ENCODE measurements around the gene TMEM59L.
"Not testable (repeated sequence)": the region's sequence is repeated elsewhere in the genome, so short reads cannot be mapped to it uniquely, and the experiment has no call there.

Gene TMEM59L

DNA sequence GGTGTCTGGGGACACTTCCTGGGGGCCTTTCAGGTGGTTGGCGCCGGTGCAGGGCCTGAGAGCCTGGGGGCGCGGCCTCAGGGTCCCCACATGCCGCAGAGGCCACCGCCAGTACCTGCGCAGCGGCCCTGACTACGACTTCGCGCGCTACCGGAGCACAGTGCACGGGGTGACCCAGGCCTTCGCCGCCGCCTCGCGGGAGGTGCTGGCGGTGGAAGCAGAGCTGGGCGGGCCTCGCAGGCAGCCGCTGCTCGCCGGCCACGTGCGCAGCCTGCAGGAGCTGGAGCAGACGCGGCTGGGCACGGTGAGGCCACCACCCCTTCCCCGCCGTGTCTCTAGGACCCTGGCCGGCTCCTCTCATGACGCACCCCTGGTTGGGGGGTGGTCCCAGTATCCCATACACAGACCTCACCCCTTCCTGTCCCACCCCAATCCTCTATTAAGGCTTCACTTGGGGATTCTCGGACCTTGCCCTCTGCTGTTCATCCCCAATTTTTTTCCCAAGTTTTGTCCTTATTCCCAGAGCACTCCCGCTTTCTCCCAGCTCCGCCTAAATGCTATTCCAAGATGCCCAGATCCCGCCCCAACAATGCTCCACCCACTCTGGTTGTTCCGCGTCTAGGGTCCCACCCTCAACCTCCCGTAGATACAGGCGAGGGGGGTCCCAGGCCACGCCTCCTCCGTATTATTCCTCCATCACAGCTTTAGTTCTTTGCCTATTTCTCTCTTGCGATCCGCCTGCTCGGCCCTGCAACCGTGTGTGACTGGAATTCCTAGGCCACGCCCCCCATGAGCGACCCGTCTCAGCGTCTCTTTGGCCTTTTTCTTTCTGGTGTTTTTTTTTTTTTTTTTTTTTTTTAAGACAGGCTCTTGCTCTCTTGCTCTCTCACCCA, 23.0 kb upstream of the TMEM59L start:
- TF ChIP-seq, protein P1, sequence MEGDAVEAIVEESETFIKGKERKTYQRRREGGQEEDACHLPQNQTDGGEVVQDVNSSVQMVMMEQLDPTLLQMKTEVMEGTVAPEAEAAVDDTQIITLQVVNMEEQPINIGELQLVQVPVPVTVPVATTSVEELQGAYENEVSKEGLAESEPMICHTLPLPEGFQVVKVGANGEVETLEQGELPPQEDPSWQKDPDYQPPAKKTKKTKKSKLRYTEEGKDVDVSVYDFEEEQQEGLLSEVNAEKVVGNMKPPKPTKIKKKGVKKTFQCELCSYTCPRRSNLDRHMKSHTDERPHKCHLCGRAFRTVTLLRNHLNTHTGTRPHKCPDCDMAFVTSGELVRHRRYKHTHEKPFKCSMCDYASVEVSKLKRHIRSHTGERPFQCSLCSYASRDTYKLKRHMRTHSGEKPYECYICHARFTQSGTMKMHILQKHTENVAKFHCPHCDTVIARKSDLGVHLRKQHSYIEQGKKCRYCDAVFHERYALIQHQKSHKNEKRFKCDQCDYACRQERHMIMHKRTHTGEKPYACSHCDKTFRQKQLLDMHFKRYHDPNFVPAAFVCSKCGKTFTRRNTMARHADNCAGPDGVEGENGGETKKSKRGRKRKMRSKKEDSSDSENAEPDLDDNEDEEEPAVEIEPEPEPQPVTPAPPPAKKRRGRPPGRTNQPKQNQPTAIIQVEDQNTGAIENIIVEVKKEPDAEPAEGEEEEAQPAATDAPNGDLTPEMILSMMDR (conservative IDR thresholded peaks at IDR 0.05; ENCODE audit: low read depth, low read length) = peak; percentile 19
- peak overlapping the region; percentile 78 for H3K4me3 ChIP-seq (ENCODE audit: low read depth, low read length)
- DNase-seq (ENCODE audit: low read depth) = peak; percentile 68

DNA sequence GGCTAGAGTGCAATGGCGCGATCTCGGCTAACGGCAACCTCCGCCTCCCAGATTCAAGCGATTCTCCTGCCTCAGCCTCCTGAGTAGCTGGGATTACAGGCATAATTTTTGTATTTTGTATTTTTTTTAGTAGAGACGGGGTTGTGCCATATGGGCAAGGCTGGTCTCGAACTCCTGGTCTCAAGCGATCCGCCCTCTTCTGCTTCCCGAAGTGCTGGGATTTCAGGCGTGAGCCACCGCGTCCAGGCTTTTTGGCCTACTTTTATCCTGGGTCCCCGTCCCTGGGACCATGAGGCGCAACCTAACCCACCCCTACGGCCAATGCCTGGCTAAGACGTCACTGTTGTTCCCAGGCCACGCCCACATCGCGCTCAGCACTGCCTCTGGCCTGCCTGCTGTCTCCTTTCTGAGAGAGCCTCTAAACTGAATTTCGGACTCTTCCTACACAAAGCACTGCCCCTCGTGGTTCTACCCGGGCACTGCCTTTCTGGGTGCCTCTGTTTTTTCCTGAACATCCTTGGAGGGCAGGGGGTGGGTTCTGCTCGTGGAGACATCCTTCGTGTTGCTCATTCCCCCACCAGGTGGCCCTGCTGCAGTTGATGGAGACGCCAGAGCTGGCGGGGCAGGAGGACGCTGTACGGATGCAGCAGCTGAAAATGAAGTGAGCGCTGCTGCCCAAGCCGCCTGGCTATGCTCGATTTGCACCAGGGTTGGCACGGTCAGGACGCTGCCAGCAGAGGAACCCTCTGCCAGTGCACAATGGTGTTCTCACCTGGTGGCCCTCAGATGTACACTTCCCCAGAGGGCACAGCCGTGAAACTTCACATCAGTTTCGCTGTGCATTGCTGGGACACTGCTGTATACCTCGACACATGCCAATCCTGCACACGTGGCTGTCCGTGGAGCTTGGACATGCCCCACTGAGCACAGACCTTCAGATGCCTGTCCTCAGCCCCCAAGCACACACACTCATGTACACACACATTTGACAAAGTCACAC, 22.1 kb upstream of the TMEM59L start:
- TF ChIP-seq, protein P1 (conservative IDR thresholded peaks at IDR 0.05; ENCODE audit: low read depth, low read length) = peak; percentile 64
- peak; percentile 87 for DNase-seq (ENCODE audit: low read depth)
- H3K4me3 ChIP-seq (ENCODE audit: low read depth, low read length) = peak overlapping the region; percentile 78

DNA sequence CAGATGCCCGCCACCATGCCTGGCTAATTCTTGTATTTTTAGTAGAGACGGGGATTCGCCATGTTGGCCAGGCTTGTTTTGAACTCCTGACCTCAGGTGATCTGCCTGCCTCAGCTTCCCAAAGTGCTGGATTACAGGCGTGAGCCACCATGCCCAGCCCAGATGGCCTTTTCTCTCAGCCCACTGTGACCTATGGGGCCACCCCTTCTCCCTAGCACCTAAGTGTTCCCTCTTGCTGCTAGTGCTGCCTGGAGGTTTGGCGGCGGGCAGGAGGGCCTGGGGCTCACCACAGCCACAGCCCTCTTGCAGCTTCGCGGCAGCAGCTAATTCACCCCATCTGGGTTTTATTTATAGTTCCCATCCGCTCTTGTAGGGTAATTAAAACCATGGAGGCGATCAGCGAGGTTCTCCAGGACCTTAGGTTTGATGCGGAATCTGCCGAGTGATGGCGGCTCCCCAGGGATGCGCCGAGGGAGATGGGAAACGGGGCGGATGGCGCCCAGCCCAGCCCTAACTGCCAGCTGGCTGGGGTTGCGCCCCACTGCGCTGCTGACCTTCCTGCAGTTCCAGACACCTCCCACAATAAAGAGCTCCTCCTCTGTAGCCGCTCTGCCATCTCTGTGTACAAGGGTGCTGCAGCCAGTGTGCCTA, 20.8 kb upstream of the TMEM59L start:
- H3K4me3 ChIP-seq (ENCODE audit: low read depth, low read length) = no peak overlapping the region
- DNase-seq (ENCODE audit: low read depth) = no peak
- TF ChIP-seq, protein P1 (conservative IDR thresholded peaks at IDR 0.05; ENCODE audit: low read depth, low read length) = no peak

DNA sequence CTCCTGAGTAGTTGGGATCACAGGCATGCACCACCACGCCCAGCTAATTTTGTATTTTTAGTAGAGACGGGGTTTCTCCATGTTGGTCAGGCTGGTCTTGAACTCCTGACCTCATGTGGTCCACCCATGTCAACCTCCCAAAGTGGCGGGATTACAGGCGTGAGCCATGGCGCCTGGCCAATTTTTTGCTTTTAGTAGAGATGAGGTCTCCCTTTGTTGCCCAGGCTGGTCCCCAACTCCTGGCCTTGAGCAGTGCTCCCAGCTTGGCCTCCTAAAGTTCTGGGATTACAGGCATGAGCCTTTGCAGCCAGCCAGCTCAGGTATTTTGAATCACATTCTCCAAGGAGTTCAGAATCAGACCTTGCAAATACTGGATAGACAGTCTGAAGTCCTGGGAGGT, 19.9 kb upstream of the TMEM59L start:
- DNase-seq (ENCODE audit: low read depth); H3K4me3 ChIP-seq (ENCODE audit: low read depth, low read length): not testable (repeated sequence)

DNA sequence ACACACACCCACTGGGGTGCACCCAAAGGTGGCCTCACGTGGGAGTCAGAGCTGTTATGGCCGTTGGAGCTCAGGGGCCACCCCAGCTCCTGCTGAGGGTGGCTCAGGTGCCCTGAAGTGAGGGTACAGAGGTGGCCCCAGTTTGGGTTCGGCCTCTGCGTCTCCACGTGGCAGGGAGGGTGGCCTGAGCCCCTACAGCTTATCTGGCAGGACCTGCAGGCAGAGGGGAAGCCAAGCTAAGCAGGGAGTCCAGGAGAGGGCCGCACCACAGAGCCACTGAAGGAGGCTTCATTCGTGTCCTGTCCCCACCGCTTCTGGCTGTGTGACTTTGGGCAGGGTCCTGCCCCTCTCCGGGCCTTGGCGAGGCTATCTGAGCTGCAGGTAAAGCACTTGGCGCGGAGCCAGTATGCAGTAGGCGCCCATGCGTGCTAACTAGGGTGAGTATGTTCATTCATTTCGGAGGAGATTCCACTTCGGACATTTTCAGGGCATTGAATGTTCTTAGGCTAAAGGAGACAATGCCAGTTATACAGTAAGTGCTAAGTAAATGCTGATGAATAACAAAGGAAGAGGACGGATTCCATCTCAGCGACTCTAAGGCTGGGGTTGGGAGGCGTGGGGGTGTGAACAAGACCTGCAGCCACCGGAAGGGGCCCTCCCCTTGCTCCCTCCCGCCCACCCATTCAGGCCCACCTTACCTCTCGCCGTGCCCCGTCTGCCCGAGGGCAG, 19.1 kb upstream of the TMEM59L start:
- no peak for DNase-seq (ENCODE audit: low read depth)
- no peak overlapping the region for H3K4me3 ChIP-seq (ENCODE audit: low read depth, low read length)
- TF ChIP-seq, protein P1 (conservative IDR thresholded peaks at IDR 0.05; ENCODE audit: low read depth, low read length) = no peak

DNA sequence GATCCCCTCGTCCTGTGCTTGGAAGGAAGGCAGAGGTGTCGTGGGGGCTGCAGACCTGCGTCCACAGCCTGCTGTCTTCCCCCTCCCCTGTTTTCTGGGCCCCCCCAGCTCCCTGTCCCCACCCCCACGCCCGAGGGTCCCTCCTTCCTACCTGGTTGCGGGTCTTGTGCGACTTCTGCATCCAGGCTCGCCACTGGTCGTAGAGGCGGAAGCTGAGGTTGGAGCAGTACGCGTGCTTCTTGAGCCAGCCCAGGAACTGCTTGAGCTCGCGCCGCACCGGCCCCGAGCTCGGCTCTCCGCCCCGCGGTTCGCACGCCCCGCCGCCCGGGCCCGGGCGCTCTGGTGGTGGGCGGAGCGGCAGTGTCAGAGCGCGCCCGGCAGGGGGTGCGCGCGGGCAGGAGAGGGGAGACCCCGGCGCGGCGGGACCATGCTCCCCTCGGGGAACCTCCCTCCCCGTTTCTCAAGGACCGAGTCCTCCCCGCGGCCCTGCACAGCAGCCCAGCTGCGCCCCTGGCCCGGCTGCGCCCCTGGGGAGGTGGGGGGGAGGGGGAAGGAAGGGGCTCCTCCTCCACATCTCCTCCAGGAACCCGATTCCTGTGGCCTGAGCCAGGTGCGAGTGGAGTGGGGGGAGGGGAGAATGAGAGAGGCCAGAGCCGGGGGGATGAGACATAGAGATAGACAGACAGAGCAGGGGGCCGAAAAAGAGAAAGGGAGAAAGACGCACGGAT, 18.4 kb upstream of the TMEM59L start:
- peak; percentile 85 for DNase-seq (ENCODE audit: low read depth)
- H3K4me3 ChIP-seq (ENCODE audit: low read depth, low read length) = peak overlapping the region; percentile 32
- TF ChIP-seq, protein P1 (conservative IDR thresholded peaks at IDR 0.05; ENCODE audit: low read depth, low read length) = peak; percentile 54
